Measurements from ENCODE around the gene SVEP1.

SVEP1 gene

GRCh38 chr9:110599468-110599867, 19.9 kb upstream of the SVEP1 start:
- Histone ChIP-seq H3K9me3 (no peaks in the 10 kb centered on the region), H3K4me1 (no peaks in the 10 kb centered on the region), H3K36me3 (replicated peaks) (no peaks in the 10 kb centered on the region), H3K4me3 (no peak overlapping the region), H3K27me3 (ENCODE audit: low read depth) (no peaks in the 10 kb centered on the region)
- DNase-seq (ENCODE audit: low spot score in 2 of 2) = no peak
- in situ Hi-C loops (cut with MboI; ENCODE audit: low sequenced_read_pairs) = loop anchor here (25.0 kb wide), 1 partner anchor 412 kb away; no protein-coding TSS in a partner anchor

DNA sequence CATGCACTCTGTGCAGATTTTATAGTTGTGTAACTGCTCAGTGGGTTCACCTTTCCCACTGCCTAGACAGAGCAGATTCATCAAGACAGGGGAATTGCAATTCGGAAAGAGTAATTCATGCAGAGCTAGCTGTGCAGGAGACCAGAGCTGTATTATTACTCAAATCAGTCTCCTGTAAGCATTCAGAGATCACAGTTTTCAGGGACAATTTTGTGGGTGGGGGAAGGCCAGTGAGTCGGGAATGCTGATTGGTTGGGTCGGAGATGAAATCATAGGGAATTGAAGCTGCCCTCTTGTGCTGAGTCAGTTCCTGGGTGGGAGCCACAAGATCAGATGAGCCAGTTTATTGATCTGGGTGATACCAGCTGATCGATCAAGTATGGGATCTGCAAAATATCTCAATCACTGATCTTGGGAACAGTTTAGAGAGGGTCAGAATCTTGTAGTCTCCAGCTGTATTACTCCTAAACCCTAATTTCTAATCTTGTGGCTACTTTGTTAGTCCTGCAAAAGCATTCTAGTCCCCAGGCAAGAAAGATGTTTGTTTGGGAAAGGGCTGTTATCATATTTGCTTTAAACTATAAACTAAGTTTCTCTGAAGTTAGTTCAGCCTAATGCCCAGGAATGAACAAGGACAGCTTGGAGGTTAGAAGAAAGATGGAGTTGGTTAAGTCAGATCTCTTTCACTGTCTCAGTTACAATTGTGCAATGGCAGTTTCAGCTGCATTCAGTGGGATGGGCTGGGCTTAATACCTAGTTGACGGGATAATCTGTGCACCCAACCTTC, 12.7 kb upstream of the SVEP1 start:
- Histone ChIP-seq H3K4me1 (no peaks in the 10 kb centered on the region), H3K9me3 (no peaks in the 10 kb centered on the region), H3K36me3 (replicated peaks) (no peaks in the 10 kb centered on the region), H3K4me3 (no peak overlapping the region), H3K27me3 (ENCODE audit: low read depth) (no peaks in the 10 kb centered on the region)
- DNase-seq (ENCODE audit: low spot score in 2 of 2) = no peak
- in situ Hi-C loops (cut with MboI; ENCODE audit: low sequenced_read_pairs) = loop anchor here (25.0 kb wide), 1 partner anchor 405 kb away; no protein-coding TSS in a partner anchor

- no peaks in the 10 kb centered on the region for H3K9me3 ChIP-seq
- no peak overlapping the region for H3K4me3 ChIP-seq
- no peaks in the 10 kb centered on the region for H3K4me1 ChIP-seq
- H3K36me3 ChIP-seq (replicated peaks) = no peaks in the 10 kb centered on the region
- no peak for DNase-seq (ENCODE audit: low spot score in 2 of 2)
- in situ Hi-C loops (cut with MboI; ENCODE audit: low sequenced_read_pairs) = loop anchor here (25.0 kb wide), 1 partner anchor 404 kb away; no protein-coding TSS in a partner anchor
- H3K27me3 ChIP-seq (ENCODE audit: low read depth) = no peaks in the 10 kb centered on the region
Measured at GRCh38 chr9:110591526-110591925, 12.0 kb upstream of the SVEP1 start.

DNA sequence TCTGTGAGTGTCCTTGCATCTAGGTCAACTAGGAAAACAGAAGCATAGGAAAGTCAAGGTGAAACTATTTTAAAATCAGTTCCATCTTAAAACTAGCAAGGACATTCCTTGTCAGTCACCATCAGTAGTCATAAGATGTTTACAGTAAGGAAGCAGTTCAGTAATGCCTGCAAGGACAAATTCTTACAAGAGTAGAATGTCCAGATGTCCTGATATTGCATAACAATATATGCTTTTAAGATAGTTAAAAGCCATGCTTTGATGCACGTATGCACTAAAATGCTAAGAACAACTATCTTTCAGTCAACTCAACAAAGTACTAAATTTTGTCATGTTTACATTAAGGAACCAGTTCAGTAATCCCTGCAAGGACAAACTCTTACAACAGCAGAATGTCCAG, 11.3 kb upstream of the SVEP1 start:
- H3K4me1 ChIP-seq = no peaks in the 10 kb centered on the region
- H3K9me3 ChIP-seq = no peaks in the 10 kb centered on the region
- H3K4me3 ChIP-seq = no peak overlapping the region
- in situ Hi-C loops (cut with MboI; ENCODE audit: low sequenced_read_pairs) = loop anchor here (25.0 kb wide), 1 partner anchor 404 kb away; no protein-coding TSS in a partner anchor
- H3K27me3 ChIP-seq (ENCODE audit: low read depth) = no peaks in the 10 kb centered on the region
- no peaks in the 10 kb centered on the region for H3K36me3 ChIP-seq (replicated peaks)
- no peak for DNase-seq (ENCODE audit: low spot score in 2 of 2)

GRCh38 chr9:110588296-110588695, 8.8 kb upstream of the SVEP1 start:
- H3K27me3 ChIP-seq (ENCODE audit: low read depth) = no peaks in the 10 kb centered on the region
- in situ Hi-C loops (cut with MboI; ENCODE audit: low sequenced_read_pairs) = loop anchor here (25.0 kb wide), 1 partner anchor 401 kb away; no protein-coding TSS in a partner anchor

DNA sequence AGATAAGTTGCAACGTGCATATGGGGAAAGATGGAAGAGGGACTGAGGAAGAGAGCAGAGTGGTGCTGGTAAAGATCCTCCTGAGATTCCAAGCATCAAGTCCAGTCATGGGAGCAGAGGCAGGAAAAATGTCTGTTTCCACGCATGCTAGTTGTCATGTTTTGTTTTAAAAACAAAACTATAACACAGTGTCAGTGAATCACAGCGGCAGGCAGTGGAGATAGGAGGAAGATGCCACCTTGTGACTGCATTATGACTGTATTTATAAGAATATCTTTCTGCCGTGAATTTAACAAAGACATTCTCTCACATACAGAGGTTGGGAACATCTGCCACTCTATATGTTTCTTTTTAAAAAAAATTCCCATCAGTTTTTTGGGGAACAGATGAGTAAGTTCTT, 3.7 kb upstream of the SVEP1 start:
- in situ Hi-C loops (cut with MboI; ENCODE audit: low sequenced_read_pairs) = loop anchor here (25.0 kb wide), 1 partner anchor 396 kb away; no protein-coding TSS in a partner anchor
- peaks cover 31% of the 10 kb centered on the region for H3K27me3 ChIP-seq (ENCODE audit: low read depth)
- H3K4me1 ChIP-seq = no peaks in the 10 kb centered on the region
- H3K36me3 ChIP-seq (replicated peaks) = no peaks in the 10 kb centered on the region
- no peak overlapping the region for H3K4me3 ChIP-seq
- no peak for DNase-seq (ENCODE audit: low spot score in 2 of 2)
- H3K9me3 ChIP-seq = no peaks in the 10 kb centered on the region

More at GRCh38 chr9:110588296-110588695, 8.8 kb upstream of the SVEP1 start:
- Histone ChIP-seq H3K4me1 (no peaks in the 10 kb centered on the region), H3K9me3 (no peaks in the 10 kb centered on the region), H3K36me3 (replicated peaks) (no peaks in the 10 kb centered on the region), H3K4me3 (no peak overlapping the region)
- no peak for DNase-seq (ENCODE audit: low spot score in 2 of 2)

DNA sequence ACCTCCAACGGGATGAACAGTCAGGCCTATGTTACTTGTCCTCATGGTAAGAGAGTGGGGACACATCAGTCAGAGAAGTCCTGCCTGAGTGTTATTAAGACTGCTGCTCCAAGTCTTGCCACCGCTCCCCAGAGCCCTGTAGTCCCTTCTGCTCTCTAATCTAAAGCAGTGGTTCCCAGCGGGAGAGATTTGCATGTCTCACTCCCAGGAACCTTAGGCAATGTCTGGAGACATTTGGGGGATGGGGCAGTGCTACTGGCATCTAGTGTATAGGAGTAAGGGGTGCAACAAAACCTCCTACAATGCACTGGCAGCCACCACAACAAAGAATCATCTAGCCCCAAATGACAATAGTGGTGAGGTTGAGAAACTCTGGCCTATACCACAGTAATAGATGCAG, 2.6 kb upstream of the SVEP1 start:
- no peak for DNase-seq (ENCODE audit: low spot score in 2 of 2)
- H3K4me1 ChIP-seq = no peaks in the 10 kb centered on the region
- H3K4me3 ChIP-seq = no peak overlapping the region
- in situ Hi-C loops (cut with MboI; ENCODE audit: low sequenced_read_pairs) = loop anchor here (25.0 kb wide), 1 partner anchor 395 kb away; no protein-coding TSS in a partner anchor
- no peaks in the 10 kb centered on the region for H3K9me3 ChIP-seq
- H3K36me3 ChIP-seq (replicated peaks) = no peaks in the 10 kb centered on the region
- H3K27me3 ChIP-seq (ENCODE audit: low read depth) = peaks cover 42% of the 10 kb centered on the region

DNA sequence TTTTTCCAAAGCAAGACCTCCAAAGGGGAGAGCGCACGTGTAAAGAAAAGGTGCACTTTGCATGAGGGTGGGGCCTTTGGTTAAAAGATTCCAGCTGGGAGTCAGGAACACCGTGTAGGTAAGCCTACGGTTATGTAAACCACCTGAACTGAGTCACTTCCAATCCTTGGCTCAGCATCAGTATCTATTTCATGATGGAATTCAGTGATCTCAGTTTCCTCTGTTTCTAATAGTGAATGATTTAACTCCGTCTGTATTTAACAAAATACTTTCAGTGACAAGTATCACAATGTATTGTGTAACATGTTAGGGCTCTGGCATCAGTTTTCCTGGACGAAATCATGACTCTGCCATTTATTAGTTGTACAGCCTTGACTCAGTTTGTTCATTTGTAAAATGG, 1.3 kb upstream of the SVEP1 start:
- in situ Hi-C loops (cut with MboI; ENCODE audit: low sequenced_read_pairs) = loop anchor here (25.0 kb wide), 1 partner anchor 394 kb away; no protein-coding TSS in a partner anchor
- H3K9me3 ChIP-seq = no peaks in the 10 kb centered on the region
- peaks cover 42% of the 10 kb centered on the region for H3K27me3 ChIP-seq (ENCODE audit: low read depth)

DNA sequence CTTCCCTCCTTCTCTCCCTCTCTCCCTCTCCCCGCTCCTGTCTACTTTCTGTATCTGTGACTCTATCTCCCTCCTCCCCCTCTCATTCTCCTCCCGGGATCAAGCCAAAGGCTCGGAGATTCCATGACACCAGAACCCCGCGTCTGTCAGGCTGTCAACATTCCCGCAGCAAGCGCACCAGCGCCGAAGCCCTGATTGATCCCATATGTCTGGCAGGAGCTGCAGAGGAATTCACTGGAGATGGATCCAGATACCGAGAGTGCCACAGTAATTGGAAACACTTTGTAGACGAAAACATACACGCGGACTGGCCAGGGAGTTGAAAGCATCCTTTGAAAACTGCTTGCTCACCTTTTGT, 300 bp upstream of the SVEP1 start:
- no peaks in the 10 kb centered on the region for H3K4me1 ChIP-seq
- DNase-seq (ENCODE audit: low spot score in 2 of 2) = no peak
- peaks cover 42% of the 10 kb centered on the region for H3K27me3 ChIP-seq (ENCODE audit: low read depth)
- no peak overlapping the region for H3K4me3 ChIP-seq
- H3K36me3 ChIP-seq (replicated peaks) = no peaks in the 10 kb centered on the region
- H3K9me3 ChIP-seq = no peaks in the 10 kb centered on the region
- in situ Hi-C loops (cut with MboI; ENCODE audit: low sequenced_read_pairs) = loop anchor here (25.0 kb wide), 1 partner anchor 393 kb away; no protein-coding TSS in a partner anchor

More for the DNA sequence above, 1.3 kb upstream of the SVEP1 start:
- Histone ChIP-seq H3K4me3 (no peak overlapping the region), H3K4me1 (no peaks in the 10 kb centered on the region), H3K36me3 (replicated peaks) (no peaks in the 10 kb centered on the region)
- no peak for DNase-seq (ENCODE audit: low spot score in 2 of 2)

DNA sequence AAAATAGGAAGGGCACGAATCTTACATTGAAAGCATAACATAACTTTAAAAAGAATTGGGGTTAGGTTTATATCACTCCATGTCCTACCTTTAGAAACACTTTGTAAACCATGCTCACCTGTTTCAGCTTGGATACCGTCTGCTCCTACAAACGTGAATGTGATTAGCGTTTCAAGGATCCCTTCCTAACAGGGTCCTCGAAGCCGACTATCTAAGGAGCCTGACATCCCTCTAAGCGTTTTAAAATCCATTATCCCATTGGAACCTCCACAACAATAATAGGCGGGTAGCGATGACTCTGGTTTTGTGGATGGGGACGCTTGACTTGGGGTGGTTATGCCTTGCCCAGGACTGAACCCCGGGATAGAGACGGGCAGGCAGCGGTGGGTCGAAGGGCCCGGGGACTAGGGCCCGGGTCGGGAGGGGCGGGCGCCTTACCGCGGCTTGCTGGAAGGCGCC, 937 bp downstream of the SVEP1 start:
- Histone ChIP-seq H3K4me1 (no peaks in the 10 kb centered on the region), H3K27me3 (ENCODE audit: low read depth) (peaks cover 42% of the 10 kb centered on the region), H3K36me3 (replicated peaks) (no peaks in the 10 kb centered on the region), H3K9me3 (no peaks in the 10 kb centered on the region), H3K4me3 (no peak overlapping the region)
- in situ Hi-C loops (cut with MboI; ENCODE audit: low sequenced_read_pairs) = loop anchor here (25.0 kb wide), 1 partner anchor 391 kb away; no protein-coding TSS in a partner anchor
- DNase-seq (ENCODE audit: low spot score in 2 of 2) = no peak

DNA sequence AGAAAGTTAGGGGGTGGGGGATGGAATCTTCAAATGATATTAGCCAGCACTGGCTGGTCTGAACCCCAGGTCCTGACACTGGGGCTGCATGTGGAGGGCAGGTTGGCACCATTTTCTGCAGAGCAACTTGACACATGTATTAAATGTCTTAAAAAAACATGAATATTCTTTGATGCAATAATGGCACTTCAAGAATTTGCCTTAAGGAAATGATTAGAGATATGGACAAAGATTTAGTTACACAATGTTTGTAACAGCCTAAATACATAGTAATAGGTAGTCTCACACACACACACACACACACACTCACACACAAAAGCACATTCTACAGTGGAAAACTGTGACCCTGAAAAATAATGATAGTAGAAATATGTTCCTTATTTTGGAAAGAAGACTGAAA, 3.6 kb downstream of the SVEP1 start:
- Histone ChIP-seq H3K4me1 (no peaks in the 10 kb centered on the region), H3K4me3 (no peak overlapping the region), H3K27me3 (ENCODE audit: low read depth) (peaks cover 38% of the 10 kb centered on the region), H3K9me3 (no peaks in the 10 kb centered on the region), H3K36me3 (replicated peaks) (no peaks in the 10 kb centered on the region)
- no peak for DNase-seq (ENCODE audit: low spot score in 2 of 2)
- in situ Hi-C loops (cut with MboI; ENCODE audit: low sequenced_read_pairs) = loop anchor here (25.0 kb wide), 1 partner anchor 389 kb away; no protein-coding TSS in a partner anchor

DNA sequence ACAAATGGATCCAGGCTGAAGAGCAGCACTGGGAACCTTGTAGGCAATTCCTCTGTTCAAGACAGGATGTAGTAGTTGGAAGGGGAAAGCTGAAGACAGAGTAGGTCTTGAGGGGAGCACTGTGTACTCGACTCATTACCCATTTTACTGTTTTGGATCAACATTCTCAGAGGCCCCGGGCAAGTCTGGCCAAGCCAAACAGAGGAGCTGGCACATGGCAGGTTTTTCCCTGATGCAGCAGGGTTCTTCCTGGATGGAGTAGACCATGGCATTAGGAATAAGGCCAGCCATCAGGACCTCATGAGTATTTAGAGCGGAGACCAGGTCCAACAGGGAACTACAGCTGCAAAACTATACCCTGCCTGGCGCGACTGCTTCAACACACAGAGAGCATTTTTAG, 4.4 kb downstream of the SVEP1 start:
- H3K4me3 ChIP-seq = no peak overlapping the region
- DNase-seq (ENCODE audit: low spot score in 2 of 2) = no peak
- H3K9me3 ChIP-seq = no peaks in the 10 kb centered on the region
- H3K36me3 ChIP-seq (replicated peaks) = no peaks in the 10 kb centered on the region
- H3K4me1 ChIP-seq = no peaks in the 10 kb centered on the region
- H3K27me3 ChIP-seq (ENCODE audit: low read depth) = peaks cover 30% of the 10 kb centered on the region
- in situ Hi-C loops (cut with MboI; ENCODE audit: low sequenced_read_pairs) = loop anchor here (25.0 kb wide), 1 partner anchor 388 kb away; no protein-coding TSS in a partner anchor

DNA sequence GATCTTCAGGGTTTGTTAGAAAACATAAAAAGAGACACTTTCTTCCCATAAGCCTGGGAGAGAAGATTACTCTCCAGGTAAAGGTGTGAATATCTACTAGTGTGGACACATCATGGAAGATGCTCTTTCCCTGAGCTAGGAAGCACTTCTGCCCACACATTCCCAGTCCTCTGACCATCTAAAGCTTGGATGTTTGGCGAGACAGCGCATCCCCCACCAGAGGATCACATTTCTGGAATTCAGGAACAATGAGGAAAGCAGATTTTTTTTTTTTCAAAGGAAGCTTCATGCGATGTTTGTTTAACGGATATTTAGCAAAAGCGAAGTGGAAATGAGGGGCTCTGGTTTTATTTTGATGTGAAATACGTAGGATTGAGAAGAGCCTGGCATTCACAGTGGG, 6.2 kb downstream of the SVEP1 start:
- Histone ChIP-seq H3K4me3 (no peak overlapping the region), H3K36me3 (replicated peaks) (no peaks in the 10 kb centered on the region)
- in situ Hi-C loops (cut with MboI; ENCODE audit: low sequenced_read_pairs) = no loop called here

GRCh38 chr9:110571801-110572483, 7.6 kb downstream of the SVEP1 start:
- in situ Hi-C loops (cut with MboI; ENCODE audit: low sequenced_read_pairs) = no loop called here
- DNase-seq (ENCODE audit: low spot score in 2 of 2) = no peak
- Histone ChIP-seq H3K4me1 (no peaks in the 10 kb centered on the region), H3K36me3 (replicated peaks) (no peaks in the 10 kb centered on the region), H3K4me3 (no peak overlapping the region), H3K27me3 (ENCODE audit: low read depth) (no peaks in the 10 kb centered on the region), H3K9me3 (no peaks in the 10 kb centered on the region)

More for the DNA sequence above, 6.2 kb downstream of the SVEP1 start:
- DNase-seq (ENCODE audit: low spot score in 2 of 2) = no peak
- Histone ChIP-seq H3K9me3 (no peaks in the 10 kb centered on the region), H3K4me1 (no peaks in the 10 kb centered on the region), H3K27me3 (ENCODE audit: low read depth) (peaks cover 12% of the 10 kb centered on the region)

Measured in HAP-1 (cell line).